HepG2 (cell line): Measurements from ENCODE around the gene ARSB. TPM values are rescaled to one million over a fixed set of nuclear protein-coding genes. Genes with fewer than 3 reads are reported as not detected.

ENCODE experiments used
- HMGA1 ChIP-seq: sonication (generic); formaldehyde crosslinking; conservative IDR thresholded peaks from 2 replicates; pipeline ENCODE4 v1.4.0; 2020; ENCODE audit warnings: missing genetic modification reagents
- HNRNPL ChIP-seq: fragments of 200-400 bp; formaldehyde crosslinking; IDR thresholded peaks from 2 replicates; pipeline ENCODE4 v1.6.1; 2017; ENCODE audit warnings: mild to moderate bottlenecking, low read depth, low read length
- MIER3 ChIP-seq: IDR thresholded peaks from 2 replicates; pipeline ENCODE4 v1.6.1; 2016; ENCODE audit warnings: missing compliant biosample characterization, borderline replicate concordance
- MIXL1 ChIP-seq: IDR thresholded peaks from 2 replicates; pipeline ENCODE4 v1.6.1; 2016
- RBAK ChIP-seq: sonication (generic); formaldehyde crosslinking; IDR thresholded peaks from 2 replicates; pipeline ENCODE4 v1.5.1; 2020; ENCODE audit warnings: mild to moderate bottlenecking, missing genetic modification reagents
- SCMH1 ChIP-seq: sonication (generic); formaldehyde crosslinking; IDR thresholded peaks from 2 replicates; pipeline ENCODE4 v1.9.0; 2021; ENCODE audit warnings: missing genetic modification reagents, mild to moderate bottlenecking, borderline replicate concordance
- SIX4 ChIP-seq: sonication (generic); formaldehyde crosslinking; IDR thresholded peaks from 2 replicates; pipeline ENCODE4 v1.4.0; 2020; ENCODE audit warnings: missing genetic modification reagents
- ZBTB42 ChIP-seq: sonication (generic); formaldehyde crosslinking; IDR thresholded peaks from 2 replicates; pipeline ENCODE4 v1.5.0; 2020; ENCODE audit warnings: mild to moderate bottlenecking, missing genetic modification reagents
- ZNF121 ChIP-seq: sonication (generic); formaldehyde crosslinking; IDR thresholded peaks from 2 replicates; pipeline ENCODE4 v1.5.0; 2020; ENCODE audit warnings: mild to moderate bottlenecking, missing genetic modification reagents
- ZNF230 ChIP-seq: sonication (generic); formaldehyde crosslinking; IDR thresholded peaks from 2 replicates; pipeline ENCODE4 v1.4.0; 2020; ENCODE audit warnings: mild to moderate bottlenecking, missing genetic modification reagents
- ZNF274 ChIP-seq: sonication (generic); formaldehyde crosslinking; IDR thresholded peaks from 2 replicates; pipeline ENCODE4 v1.5.1; 2020; ENCODE audit warnings: mild to moderate bottlenecking, missing genetic modification reagents
- ZNF567 ChIP-seq: sonication (generic); formaldehyde crosslinking; IDR thresholded peaks from 2 replicates; pipeline ENCODE4 v1.8.1; 2023; ENCODE audit warnings: mild to moderate bottlenecking, missing genetic modification reagents, borderline replicate concordance
- ZNF577 ChIP-seq: sonication (generic); formaldehyde crosslinking; IDR thresholded peaks from 2 replicates; pipeline ENCODE4 v1.4.0; 2020; ENCODE audit warnings: mild to moderate bottlenecking, low read depth, missing genetic modification reagents, borderline replicate concordance
- ZNF678 ChIP-seq: sonication (generic); formaldehyde crosslinking; IDR thresholded peaks from 2 replicates; pipeline ENCODE4 v1.4.0; 2020; ENCODE audit warnings: mild to moderate bottlenecking, missing genetic modification reagents
- polyA plus RNA-seq, 8 experiments: library from polyadenylated mRNA; depleted of rRNA in 3 of 8; stranded (reverse) in 7 of 8; unstranded in 1 of 8; fragments of >200 nt; fragmentation: Illumina TruSeq in 4 of 8; extraction: Trizol in 4 of 8; gene quantifications; 2 replicates each; pipeline versions ENCODE4 v1.2.1 to v1.2.3, GENCODE V29; 2011 to 2016; ENCODE audit warnings: low read depth in 4 of 8, missing spikeins in 1 of 8, mixed read lengths in 1 of 8; ENCODE audit not compliant: insufficient read depth in 1 of 8
- total RNA-seq, 5 experiments: library from RNA; depleted of rRNA; stranded (reverse); fragments of >200 nt; fragmentation: Illumina TruSeq; extraction: Trizol; gene quantifications; 2 replicates each; pipeline ENCODE4 v1.2.3, GENCODE V29; 2016; ENCODE audit warnings: low read depth in 1 of 5
- TF ChIP-seq, protein P1 (sequence below), 2 experiments: sonication (generic) in 1 of 2; formaldehyde crosslinking in 1 of 2; IDR thresholded peaks; 2 replicates each; pipeline versions ENCODE4 v1.5.1 to v1.6.1; 2011 to 2020; ENCODE audit warnings: borderline replicate concordance in 1 of 2, low read depth in 1 of 2, low read length in 1 of 2, mild to moderate bottlenecking in 1 of 2, missing genetic modification reagents in 1 of 2, moderate library complexity in 1 of 2
- TF ChIP-seq, protein P2 (sequence below): sonication (generic); formaldehyde crosslinking; IDR thresholded peaks from 2 replicates; pipeline ENCODE4 v1.5.0; 2020; ENCODE audit warnings: missing genetic modification reagents, mild to moderate bottlenecking, borderline replicate concordance
- TF ChIP-seq, protein P3 (sequence below): sonication (generic); formaldehyde crosslinking; IDR thresholded peaks from 2 replicates; pipeline ENCODE4 v1.5.0; 2020; ENCODE audit warnings: mild to moderate bottlenecking, missing genetic modification reagents
- TF ChIP-seq, protein P4 (sequence below): sonication (generic); formaldehyde crosslinking; conservative IDR thresholded peaks from 2 replicates; pipeline ENCODE4 v1.4.0; 2020; ENCODE audit warnings: missing genetic modification reagents
- TF ChIP-seq, protein P5 (sequence below): IDR thresholded peaks from 2 replicates; pipeline ENCODE4 v1.6.1; 2018; ENCODE audit warnings: missing genetic modification reagents

Gene ARSB
- total and polyA plus RNA-seq, 2 of the 13 experiments (the other 11 are each of a cell fraction or from before 2014, with no cell fraction given), result 52.6 to 66.4 TPM

DNA sequence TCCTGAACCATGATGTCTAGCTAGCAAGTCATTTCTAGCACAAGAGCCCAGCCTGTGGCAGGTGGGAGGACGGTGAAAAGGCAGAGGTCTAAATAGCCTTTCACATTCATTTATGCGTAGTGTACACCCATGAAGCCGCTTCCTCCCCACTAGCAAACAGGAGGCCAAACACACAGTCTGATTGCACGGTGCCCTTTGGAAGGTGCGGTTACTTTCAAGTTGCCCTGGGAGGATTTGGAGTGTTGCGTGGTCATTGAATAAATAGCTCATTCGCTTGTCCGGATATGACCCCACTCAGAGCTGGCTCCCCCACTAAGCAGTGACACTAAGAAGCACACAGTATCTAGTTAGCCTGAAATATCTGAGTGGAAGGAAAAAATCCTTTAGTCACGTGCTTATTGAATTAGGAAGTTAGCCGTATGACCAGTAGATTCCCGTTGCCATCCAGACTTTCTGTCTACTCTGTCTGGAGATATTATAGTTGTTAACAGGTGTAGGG, 664 bp upstream of the ARSB start (continued):
- TF ChIP-seq, protein P1, sequence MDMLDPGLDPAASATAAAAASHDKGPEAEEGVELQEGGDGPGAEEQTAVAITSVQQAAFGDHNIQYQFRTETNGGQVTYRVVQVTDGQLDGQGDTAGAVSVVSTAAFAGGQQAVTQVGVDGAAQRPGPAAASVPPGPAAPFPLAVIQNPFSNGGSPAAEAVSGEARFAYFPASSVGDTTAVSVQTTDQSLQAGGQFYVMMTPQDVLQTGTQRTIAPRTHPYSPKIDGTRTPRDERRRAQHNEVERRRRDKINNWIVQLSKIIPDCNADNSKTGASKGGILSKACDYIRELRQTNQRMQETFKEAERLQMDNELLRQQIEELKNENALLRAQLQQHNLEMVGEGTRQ (IDR thresholded peaks at IDR 0.05; ENCODE audit: low read depth, low read length), result peak; percentile 77
- TF ChIP-seq, protein P1 (CRISPR knock-in tag; IDR thresholded peaks at IDR 0.05; ENCODE audit: borderline replicate concordance), result peak; percentile 73; the same call in 1 of the 2 replicates
- TF ChIP-seq, protein P2, sequence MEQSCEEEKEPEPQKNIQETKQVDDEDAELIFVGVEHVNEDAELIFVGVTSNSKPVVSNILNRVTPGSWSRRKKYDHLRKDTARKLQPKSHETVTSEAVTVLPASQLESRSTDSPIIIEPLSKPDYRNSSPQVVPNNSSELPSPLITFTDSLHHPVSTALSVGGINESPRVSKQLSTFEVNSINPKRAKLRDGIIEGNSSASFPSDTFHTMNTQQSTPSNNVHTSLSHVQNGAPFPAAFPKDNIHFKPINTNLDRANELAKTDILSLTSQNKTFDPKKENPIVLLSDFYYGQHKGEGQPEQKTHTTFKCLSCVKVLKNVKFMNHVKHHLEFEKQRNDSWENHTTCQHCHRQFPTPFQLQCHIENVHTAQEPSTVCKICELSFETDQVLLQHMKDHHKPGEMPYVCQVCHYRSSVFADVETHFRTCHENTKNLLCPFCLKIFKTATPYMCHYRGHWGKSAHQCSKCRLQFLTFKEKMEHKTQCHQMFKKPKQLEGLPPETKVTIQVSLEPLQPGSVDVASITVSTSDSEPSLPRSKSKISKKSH, result no peak
- TF ChIP-seq MIER3 (CRISPR knock-in tag) (peak; percentile 98), ZNF577 (CRISPR knock-in tag) (no peak), ZNF230 (CRISPR knock-in tag) (no peak), SIX4 (peak; percentile 87), HNRNPL (no peak), RBAK (CRISPR knock-in tag) (no peak), HMGA1 (CRISPR knock-in tag) (no peak), ZNF274 (CRISPR knock-in tag) (0 out of 2 replicates have a peak, but pooled peaks have one; percentile 11), MIXL1 (CRISPR knock-in tag) (peak; percentile 96), ZNF678 (0 out of 2 replicates have a peak, but pooled peaks have one; percentile 54), ZNF567 (peak; percentile 51; the same call in 1 of the 2 replicates), ZNF121 (CRISPR knock-in tag) (peak; percentile 31; the same call in 1 of the 2 replicates), SCMH1 (no peak), ZBTB42 (CRISPR knock-in tag) (no peak)
- TF ChIP-seq, protein P3, sequence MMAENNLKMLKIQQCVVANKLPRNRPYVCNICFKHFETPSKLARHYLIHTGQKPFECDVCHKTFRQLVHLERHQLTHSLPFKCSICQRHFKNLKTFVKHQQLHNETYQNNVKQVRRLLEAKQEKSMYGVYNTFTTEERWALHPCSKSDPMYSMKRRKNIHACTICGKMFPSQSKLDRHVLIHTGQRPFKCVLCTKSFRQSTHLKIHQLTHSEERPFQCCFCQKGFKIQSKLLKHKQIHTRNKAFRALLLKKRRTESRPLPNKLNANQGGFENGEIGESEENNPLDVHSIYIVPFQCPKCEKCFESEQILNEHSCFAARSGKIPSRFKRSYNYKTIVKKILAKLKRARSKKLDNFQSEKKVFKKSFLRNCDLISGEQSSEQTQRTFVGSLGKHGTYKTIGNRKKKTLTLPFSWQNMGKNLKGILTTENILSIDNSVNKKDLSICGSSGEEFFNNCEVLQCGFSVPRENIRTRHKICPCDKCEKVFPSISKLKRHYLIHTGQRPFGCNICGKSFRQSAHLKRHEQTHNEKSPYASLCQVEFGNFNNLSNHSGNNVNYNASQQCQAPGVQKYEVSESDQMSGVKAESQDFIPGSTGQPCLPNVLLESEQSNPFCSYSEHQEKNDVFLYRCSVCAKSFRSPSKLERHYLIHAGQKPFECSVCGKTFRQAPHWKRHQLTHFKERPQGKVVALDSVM (CRISPR knock-in tag), result peak; percentile 66
- TF ChIP-seq, protein P4, sequence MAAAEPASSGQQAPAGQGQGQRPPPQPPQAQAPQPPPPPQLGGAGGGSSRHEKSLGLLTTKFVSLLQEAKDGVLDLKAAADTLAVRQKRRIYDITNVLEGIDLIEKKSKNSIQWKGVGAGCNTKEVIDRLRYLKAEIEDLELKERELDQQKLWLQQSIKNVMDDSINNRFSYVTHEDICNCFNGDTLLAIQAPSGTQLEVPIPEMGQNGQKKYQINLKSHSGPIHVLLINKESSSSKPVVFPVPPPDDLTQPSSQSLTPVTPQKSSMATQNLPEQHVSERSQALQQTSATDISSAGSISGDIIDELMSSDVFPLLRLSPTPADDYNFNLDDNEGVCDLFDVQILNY, result no peak
- TF ChIP-seq, protein P5, sequence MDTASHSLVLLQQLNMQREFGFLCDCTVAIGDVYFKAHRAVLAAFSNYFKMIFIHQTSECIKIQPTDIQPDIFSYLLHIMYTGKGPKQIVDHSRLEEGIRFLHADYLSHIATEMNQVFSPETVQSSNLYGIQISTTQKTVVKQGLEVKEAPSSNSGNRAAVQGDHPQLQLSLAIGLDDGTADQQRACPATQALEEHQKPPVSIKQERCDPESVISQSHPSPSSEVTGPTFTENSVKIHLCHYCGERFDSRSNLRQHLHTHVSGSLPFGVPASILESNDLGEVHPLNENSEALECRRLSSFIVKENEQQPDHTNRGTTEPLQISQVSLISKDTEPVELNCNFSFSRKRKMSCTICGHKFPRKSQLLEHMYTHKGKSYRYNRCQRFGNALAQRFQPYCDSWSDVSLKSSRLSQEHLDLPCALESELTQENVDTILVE (CRISPR knock-in tag), result peak; percentile 90
